ENCODE results near the gene USP51. TPM values are rescaled to one million over a fixed set of nuclear protein-coding genes. Genes with fewer than 3 reads are reported as not detected.
"Not testable (repeated sequence)": the region's sequence is repeated elsewhere in the genome, so short reads cannot be mapped to it uniquely, and the experiment has no call there.

USP51 gene
- total RNA-seq, 1 experiment from 2014 or later = 6.8 TPM

- H2BK120ac ChIP-seq (ENCODE audit: low read depth, low read length, poor library complexity, severe bottlenecking); H3T11ph ChIP-seq (ENCODE audit: low read length); H3K14ac ChIP-seq (ENCODE audit: insufficient read depth, low read length); H3K23ac ChIP-seq (ENCODE audit: insufficient read length, low read depth, low read length); H3K23me2 ChIP-seq (ENCODE audit: insufficient read length, low read depth, low read length, poor library complexity, severe bottlenecking); H3K4me1 Mint-ChIP-seq; H4K91ac ChIP-seq (ENCODE audit: insufficient read length, low read depth, low read length); H2BK20ac ChIP-seq (ENCODE audit: low read depth, low read length, poor library complexity, severe bottlenecking); H3K79me1 ChIP-seq (ENCODE audit: insufficient read depth, low read depth, low read length, poor library complexity, severe bottlenecking); H3K4me1 ChIP-seq (ENCODE audit: insufficient read depth, low read length); H3K9me3 ChIP-seq (ENCODE audit: control insufficient read depth, low read depth, low read length); H2AFZ ChIP-seq (ENCODE audit: low read length); H4K5ac ChIP-seq (ENCODE audit: insufficient read length, low read depth, low read length); H3K27me3 ChIP-seq (ENCODE audit: insufficient read depth, low read length); H2BK12ac ChIP-seq (ENCODE audit: insufficient read length, low read depth, low read length); H3K27ac ChIP-seq (ENCODE audit: insufficient read length, low read depth, low read length); H3K56ac ChIP-seq (ENCODE audit: insufficient read length, low read depth, low read length); H3K27me3 Mint-ChIP-seq (ENCODE audit: low read depth); H3K4ac ChIP-seq (ENCODE audit: low read depth, low read length); H2BK5ac ChIP-seq (ENCODE audit: insufficient read length, low read length); H2AK5ac ChIP-seq (ENCODE audit: insufficient read length, low read length); H3K9ac ChIP-seq (ENCODE audit: extremely low read depth, insufficient read length, low read length); H3K9me3 Mint-ChIP-seq; H3K4me3 Mint-ChIP-seq; H4K20me1 ChIP-seq (ENCODE audit: control insufficient read depth, insufficient read depth, insufficient read length); H3K18ac ChIP-seq (ENCODE audit: insufficient read length, low read depth, low read length); DNase-seq; H3K4me2 ChIP-seq (ENCODE audit: insufficient read depth, insufficient read length, low read length); H4K8ac ChIP-seq (replicated peaks; ENCODE audit: insufficient read length, low read depth, low read length); H3K79me2 ChIP-seq (ENCODE audit: insufficient read depth, low read length); H3K27ac Mint-ChIP-seq; H3K36me3 Mint-ChIP-seq (ENCODE audit: insufficient read depth in 1 of 3, low read depth in 3 of 3); H2BK15ac ChIP-seq (ENCODE audit: low read depth, low read length): not testable (repeated sequence)
- WGBS (ENCODE audit: extremely low coverage, insufficient read length, low lambda C conversion rate) = no CpG with 5 or more reads among the region's 5 CpGs
These were observed 25.6 kb downstream of the USP51 start for GRCh38 chrX:55464050-55464449.

- H3K4me1 Mint-ChIP-seq; H4K91ac ChIP-seq (ENCODE audit: insufficient read length, low read depth, low read length); H3K14ac ChIP-seq (ENCODE audit: insufficient read depth, low read length); H3K9me3 Mint-ChIP-seq; H3K36me3 Mint-ChIP-seq (ENCODE audit: insufficient read depth in 1 of 3, low read depth in 3 of 3); H3K27ac Mint-ChIP-seq; H4K5ac ChIP-seq (ENCODE audit: insufficient read length, low read depth, low read length); H2BK15ac ChIP-seq (ENCODE audit: low read depth, low read length); H2BK120ac ChIP-seq (ENCODE audit: low read depth, low read length, poor library complexity, severe bottlenecking); H2BK5ac ChIP-seq (ENCODE audit: insufficient read length, low read length); H4K8ac ChIP-seq (replicated peaks; ENCODE audit: insufficient read length, low read depth, low read length); H3K27me3 ChIP-seq (ENCODE audit: insufficient read depth, low read length); H2BK20ac ChIP-seq (ENCODE audit: low read depth, low read length, poor library complexity, severe bottlenecking); H3K9ac ChIP-seq (ENCODE audit: extremely low read depth, insufficient read length, low read length); H3K9me3 ChIP-seq (ENCODE audit: control insufficient read depth, low read depth, low read length); H3K4me1 ChIP-seq (ENCODE audit: insufficient read depth, low read length); H2BK12ac ChIP-seq (ENCODE audit: insufficient read length, low read depth, low read length); H3K23me2 ChIP-seq (ENCODE audit: insufficient read length, low read depth, low read length, poor library complexity, severe bottlenecking); H3K79me1 ChIP-seq (ENCODE audit: insufficient read depth, low read depth, low read length, poor library complexity, severe bottlenecking); H3K79me2 ChIP-seq (ENCODE audit: insufficient read depth, low read length); H3K4ac ChIP-seq (ENCODE audit: low read depth, low read length); DNase-seq; H3T11ph ChIP-seq (ENCODE audit: low read length); H4K20me1 ChIP-seq (ENCODE audit: control insufficient read depth, insufficient read depth, insufficient read length); H3K18ac ChIP-seq (ENCODE audit: insufficient read length, low read depth, low read length); H3K23ac ChIP-seq (ENCODE audit: insufficient read length, low read depth, low read length); H3K56ac ChIP-seq (ENCODE audit: insufficient read length, low read depth, low read length); H3K4me2 ChIP-seq (ENCODE audit: insufficient read depth, insufficient read length, low read length); H3K4me3 Mint-ChIP-seq; H3K27me3 Mint-ChIP-seq (ENCODE audit: low read depth); H2AFZ ChIP-seq (ENCODE audit: low read length); H2AK5ac ChIP-seq (ENCODE audit: insufficient read length, low read length); H3K27ac ChIP-seq (ENCODE audit: insufficient read length, low read depth, low read length): not testable (repeated sequence)
- WGBS (ENCODE audit: extremely low coverage, insufficient read length, low lambda C conversion rate) = no CpG with 5 or more reads among the region's 4 CpGs
These were observed 29.7 kb downstream of the USP51 start for GRCh38 chrX:55459926-55460325.
